Activated naive CD4-positive, alpha-beta T cell treated with anti-CD3 and anti-CD28 coated beads, Interleukin-2, amount 50 U/mL, for 24 hours (primary cell): Measurements from ENCODE around the gene BECN2.
"Not testable (repeated sequence)": the region's sequence is repeated elsewhere in the genome, so short reads cannot be mapped to it uniquely, and the experiment has no call there.

Experiments used
- H3K27ac Mint-ChIP-seq: one replicate; pipeline ENCODE4 v1.8.0; 2021; ENCODE audit warnings: mild to moderate bottlenecking, mixed read lengths
- H3K27me3 Mint-ChIP-seq: one replicate; pipeline ENCODE4 v1.8.0; 2021; ENCODE audit warnings: mixed read lengths
- H3K36me3 Mint-ChIP-seq: one replicate; pipeline ENCODE4 v1.8.0; 2021; ENCODE audit warnings: mixed read lengths
- H3K4me1 Mint-ChIP-seq: one replicate; pipeline ENCODE4 v1.8.0; 2021; ENCODE audit warnings: mixed read lengths
- H3K4me3 Mint-ChIP-seq: one replicate; pipeline ENCODE4 v1.8.0; 2021; ENCODE audit warnings: mild to moderate bottlenecking, mixed read lengths
- H3K9me3 Mint-ChIP-seq: one replicate; pipeline ENCODE4 v1.8.0; 2021; ENCODE audit warnings: mixed read lengths

Gene BECN2

DNA sequence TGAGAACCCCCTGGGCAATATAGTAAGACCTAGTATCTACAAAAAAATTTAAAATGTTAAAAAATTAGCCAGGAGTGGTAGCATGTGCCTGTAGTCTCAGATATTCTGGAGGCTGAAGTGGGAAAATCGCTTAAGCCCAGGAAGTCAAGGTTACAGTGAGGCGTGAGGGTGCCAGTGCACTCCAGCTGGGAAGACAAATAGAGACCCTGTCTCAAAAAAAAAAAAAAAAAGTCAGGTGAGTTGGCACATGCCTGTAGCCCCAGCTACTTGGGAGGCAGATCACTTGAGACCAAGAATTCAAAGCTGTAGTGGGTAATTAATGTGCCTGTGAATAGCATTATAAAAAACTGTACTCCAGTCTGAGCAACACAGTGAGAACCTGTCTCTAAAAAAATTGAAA, 4.6 kb downstream of the BECN2 start:
- no peaks in the 10 kb centered on the region for H3K9me3 Mint-ChIP-seq
- H3K36me3 Mint-ChIP-seq = no peaks in the 10 kb centered on the region
- H3K4me3 Mint-ChIP-seq = no peak overlapping the region

DNA sequence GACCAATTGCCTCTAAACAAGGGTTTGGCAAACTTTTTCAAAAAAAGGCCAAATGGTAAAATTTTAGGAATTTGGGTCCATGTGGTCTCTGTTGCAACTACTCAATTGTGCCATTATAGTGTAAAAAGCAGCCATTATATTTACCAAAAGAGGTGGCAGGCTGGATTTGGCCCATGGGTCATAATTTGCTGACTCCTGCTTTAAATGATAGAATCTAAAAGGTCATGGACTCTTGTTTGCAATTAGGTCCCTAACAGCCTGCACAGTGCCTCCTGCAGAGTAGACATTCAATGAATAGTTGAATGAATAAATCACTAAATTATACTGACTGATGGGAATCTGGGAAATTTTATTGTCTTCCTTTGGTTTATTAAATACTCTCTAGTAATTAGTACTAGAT, 6.2 kb downstream of the BECN2 start:
- no peak overlapping the region for H3K4me3 Mint-ChIP-seq
- H3K27ac Mint-ChIP-seq = no peak overlapping the region
- no peaks in the 10 kb centered on the region for H3K36me3 Mint-ChIP-seq
- no peaks in the 10 kb centered on the region for H3K9me3 Mint-ChIP-seq
- no peaks in the 10 kb centered on the region for H3K27me3 Mint-ChIP-seq
- no peaks in the 10 kb centered on the region for H3K4me1 Mint-ChIP-seq

More for the DNA sequence above, 4.6 kb downstream of the BECN2 start:
- H3K27ac Mint-ChIP-seq = no peak overlapping the region
- H3K27me3 Mint-ChIP-seq = no peaks in the 10 kb centered on the region
- H3K4me1 Mint-ChIP-seq = no peaks in the 10 kb centered on the region

- H3K27me3 Mint-ChIP-seq = no peaks in the 10 kb centered on the region
- H3K9me3 Mint-ChIP-seq = no peaks in the 10 kb centered on the region
- no peak overlapping the region for H3K27ac Mint-ChIP-seq
- H3K4me1 Mint-ChIP-seq = no peaks in the 10 kb centered on the region
- H3K4me3 Mint-ChIP-seq = no peak overlapping the region
- H3K36me3 Mint-ChIP-seq = no peaks in the 10 kb centered on the region
These were observed 7.1 kb downstream of the BECN2 start for GRCh38 chr1:241964550-241965282.

GRCh38 chr1:241968611-241969010, 11.0 kb downstream of the BECN2 start:
- no peak overlapping the region for H3K27ac Mint-ChIP-seq
- no peaks in the 10 kb centered on the region for H3K4me1 Mint-ChIP-seq
- H3K27me3 Mint-ChIP-seq = no peaks in the 10 kb centered on the region
- no peaks in the 10 kb centered on the region for H3K36me3 Mint-ChIP-seq
- no peak overlapping the region for H3K4me3 Mint-ChIP-seq
- no peaks in the 10 kb centered on the region for H3K9me3 Mint-ChIP-seq

DNA sequence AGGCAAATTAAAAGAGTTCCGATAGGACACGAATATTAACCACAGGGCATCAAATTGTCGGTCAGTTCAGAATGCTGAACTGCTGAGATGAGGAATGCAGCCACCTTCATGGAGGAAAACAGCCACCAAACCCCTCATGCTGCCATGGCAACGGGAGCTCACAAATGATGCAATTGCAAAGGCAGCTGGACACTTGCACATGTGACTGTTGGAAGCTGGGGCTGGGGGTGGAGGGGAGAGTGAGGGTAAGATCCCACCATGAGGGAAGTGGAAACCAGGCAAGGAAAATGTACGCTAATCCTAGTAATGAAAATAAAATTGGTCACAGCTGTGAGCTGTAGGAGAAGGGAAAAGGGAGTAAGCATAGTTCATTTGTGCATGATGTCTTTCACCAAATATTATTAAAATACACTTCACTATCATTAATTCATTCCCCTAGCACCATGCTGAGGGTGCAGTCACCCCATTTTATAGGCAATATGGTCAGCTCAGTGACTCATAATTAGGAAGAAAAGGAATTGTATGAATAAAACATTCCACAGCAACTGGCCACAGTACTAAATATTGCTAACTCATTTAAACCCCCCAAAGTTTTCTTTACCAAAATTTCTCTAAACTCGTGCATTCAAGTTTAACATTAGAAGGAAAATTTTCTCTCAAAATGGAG, 15.3 kb downstream of the BECN2 start:
- no peaks in the 10 kb centered on the region for H3K4me1 Mint-ChIP-seq
- H3K27me3 Mint-ChIP-seq = no peaks in the 10 kb centered on the region
- H3K36me3 Mint-ChIP-seq = no peaks in the 10 kb centered on the region
- H3K27ac Mint-ChIP-seq = no peak overlapping the region
- H3K4me3 Mint-ChIP-seq = no peak overlapping the region
- H3K9me3 Mint-ChIP-seq = no peaks in the 10 kb centered on the region

- no peaks in the 10 kb centered on the region for H3K4me1 Mint-ChIP-seq
- no peaks in the 10 kb centered on the region for H3K36me3 Mint-ChIP-seq
- no peaks in the 10 kb centered on the region for H3K27me3 Mint-ChIP-seq
- no peaks in the 10 kb centered on the region for H3K9me3 Mint-ChIP-seq
- H3K27ac Mint-ChIP-seq = no peak overlapping the region
- no peak overlapping the region for H3K4me3 Mint-ChIP-seq
These were observed 18.7 kb downstream of the BECN2 start for GRCh38 chr1:241976229-241976628.

GRCh38 chr1:241979071-241979470, 21.5 kb downstream of the BECN2 start:
- Mint-ChIP-seq H3K36me3 (no peaks in the 10 kb centered on the region), H3K27ac (no peak overlapping the region), H3K9me3 (no peaks in the 10 kb centered on the region), H3K27me3 (no peaks in the 10 kb centered on the region), H3K4me1 (no peaks in the 10 kb centered on the region), H3K4me3 (no peak overlapping the region)

DNA sequence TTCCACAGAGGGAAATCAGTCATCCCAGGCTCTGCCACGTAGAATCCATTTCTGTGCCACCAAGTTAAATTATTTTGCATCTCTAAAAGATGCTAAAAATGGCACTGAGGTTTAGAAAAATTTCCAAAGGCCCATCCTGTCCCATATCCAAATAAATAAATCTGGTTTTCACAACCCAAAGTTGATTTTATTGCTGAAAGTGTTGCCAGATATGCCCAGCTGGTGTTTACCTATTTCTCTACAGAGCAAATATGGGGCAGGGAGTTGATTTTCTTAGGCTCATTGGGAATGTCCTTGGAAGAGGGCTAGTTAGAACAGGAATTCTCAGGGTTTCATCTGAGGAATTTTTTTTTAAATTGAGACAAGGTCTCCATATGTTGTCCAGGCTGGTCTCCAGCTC, 22.4 kb downstream of the BECN2 start:
- Mint-ChIP-seq H3K36me3 (no peaks in the 10 kb centered on the region), H3K27me3 (no peaks in the 10 kb centered on the region), H3K27ac (no peak overlapping the region), H3K4me1 (no peaks in the 10 kb centered on the region), H3K9me3 (no peaks in the 10 kb centered on the region), H3K4me3 (no peak overlapping the region)

DNA sequence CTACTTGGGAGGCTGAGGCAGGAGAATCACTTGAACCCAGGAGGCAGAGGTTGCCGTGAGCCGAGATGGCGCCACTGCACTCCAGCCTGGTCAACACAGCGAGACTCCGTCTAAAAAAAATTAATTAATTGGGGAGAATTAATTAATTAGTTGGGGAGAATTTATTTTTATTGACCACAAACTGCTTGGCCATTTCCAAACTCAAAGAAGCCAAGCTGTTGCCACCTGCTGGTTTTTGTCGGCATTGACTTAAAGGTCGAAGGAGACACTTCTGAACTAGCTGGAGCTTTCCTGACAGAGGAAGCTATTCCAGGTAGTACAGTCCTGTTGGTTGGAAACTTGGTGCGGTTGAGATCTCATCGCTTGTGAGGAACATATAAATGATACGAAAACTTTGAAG, 28.2 kb downstream of the BECN2 start:
- no peak overlapping the region for H3K27ac Mint-ChIP-seq
- H3K4me3 Mint-ChIP-seq = no peak overlapping the region
- no peaks in the 10 kb centered on the region for H3K36me3 Mint-ChIP-seq
- H3K9me3 Mint-ChIP-seq = no peaks in the 10 kb centered on the region
- no peaks in the 10 kb centered on the region for H3K4me1 Mint-ChIP-seq
- H3K27me3 Mint-ChIP-seq = no peaks in the 10 kb centered on the region

GRCh38 chr1:241988389-241988930, 30.9 kb downstream of the BECN2 start:
- H3K27me3 Mint-ChIP-seq, H3K36me3 Mint-ChIP-seq, H3K4me3 Mint-ChIP-seq, H3K4me1 Mint-ChIP-seq, H3K27ac Mint-ChIP-seq, H3K9me3 Mint-ChIP-seq: not testable (repeated sequence)

DNA sequence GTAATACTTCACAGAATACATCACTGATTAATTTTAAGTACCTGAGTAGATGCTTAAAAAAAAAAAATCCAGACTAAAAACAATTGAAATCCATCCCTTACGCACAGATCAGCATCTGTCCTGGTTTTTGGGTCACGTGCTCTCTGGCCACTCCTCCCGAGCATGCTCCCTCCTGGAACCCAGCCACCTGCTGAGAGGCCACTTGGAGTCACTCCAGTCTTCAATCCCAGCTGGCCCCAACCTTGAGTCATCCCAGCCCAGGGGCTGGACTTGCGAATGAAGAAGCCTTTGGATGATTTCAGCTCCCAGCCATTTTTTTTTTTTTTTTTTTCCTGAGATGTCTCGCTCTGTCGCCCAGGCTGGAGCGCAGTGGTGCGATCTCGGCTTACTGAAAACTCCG, 32.5 kb downstream of the BECN2 start:
- Mint-ChIP-seq H3K27ac (no peak overlapping the region), H3K36me3 (no peaks in the 10 kb centered on the region), H3K9me3 (no peaks in the 10 kb centered on the region), H3K27me3 (peaks cover 2% of the 10 kb centered on the region), H3K4me3 (no peak overlapping the region), H3K4me1 (no peaks in the 10 kb centered on the region)

DNA sequence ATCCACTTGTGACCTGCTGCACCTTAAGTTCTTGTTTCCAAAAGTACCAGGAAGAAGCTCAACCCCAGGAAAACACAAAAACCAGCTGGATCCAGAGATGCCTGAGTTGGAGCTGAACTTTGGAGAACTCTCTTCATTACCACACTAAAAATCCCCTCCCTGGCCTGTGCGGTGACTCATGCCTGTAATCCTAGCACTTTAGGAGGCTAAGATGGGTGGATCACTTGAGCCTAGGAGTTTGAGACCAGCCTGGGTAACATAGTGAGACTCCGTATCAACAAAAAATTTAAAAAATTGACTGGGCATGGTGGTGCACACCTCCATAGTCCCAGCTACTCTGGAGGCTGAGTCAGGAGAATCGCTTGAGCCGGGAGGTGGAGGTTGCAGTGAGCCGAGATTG, 35.2 kb downstream of the BECN2 start:
- H3K4me1 Mint-ChIP-seq = no peaks in the 10 kb centered on the region
- H3K27me3 Mint-ChIP-seq = peaks cover 3% of the 10 kb centered on the region
- no peak overlapping the region for H3K4me3 Mint-ChIP-seq
- no peaks in the 10 kb centered on the region for H3K9me3 Mint-ChIP-seq
- no peak overlapping the region for H3K27ac Mint-ChIP-seq
- H3K36me3 Mint-ChIP-seq = no peaks in the 10 kb centered on the region

DNA sequence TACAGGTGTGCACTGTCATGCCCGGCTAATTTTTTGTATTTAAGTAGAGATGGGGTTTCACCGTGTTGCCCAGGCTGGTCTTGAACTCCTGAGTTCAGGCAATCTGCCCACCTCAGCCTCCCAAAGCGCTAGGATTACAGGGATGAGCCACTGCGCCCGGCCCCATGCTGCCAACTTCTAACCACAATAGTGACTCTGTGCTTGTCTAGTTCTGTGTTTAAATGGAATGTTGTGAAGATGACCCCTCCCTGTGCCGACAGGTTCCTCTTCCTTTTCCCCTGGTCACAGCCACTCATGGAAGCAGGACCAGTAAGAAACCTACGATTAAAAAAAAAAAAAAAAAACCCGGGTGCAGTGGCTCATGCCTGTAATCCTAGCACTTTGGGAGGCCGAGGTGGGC, 36.6 kb downstream of the BECN2 start:
- Mint-ChIP-seq H3K9me3 (no peaks in the 10 kb centered on the region), H3K4me3 (no peak overlapping the region), H3K36me3 (no peaks in the 10 kb centered on the region), H3K27me3 (peaks cover 3% of the 10 kb centered on the region), H3K4me1 (peaks cover 6% of the 10 kb centered on the region), H3K27ac (no peak overlapping the region)

- Mint-ChIP-seq H3K4me3 (no peak overlapping the region), H3K27me3 (peaks cover 3% of the 10 kb centered on the region), H3K4me1 (peaks cover 6% of the 10 kb centered on the region), H3K9me3 (no peaks in the 10 kb centered on the region), H3K27ac (no peak overlapping the region), H3K36me3 (no peaks in the 10 kb centered on the region)
These were observed 39.9 kb downstream of the BECN2 start for GRCh38 chr1:241997401-241997998.

DNA sequence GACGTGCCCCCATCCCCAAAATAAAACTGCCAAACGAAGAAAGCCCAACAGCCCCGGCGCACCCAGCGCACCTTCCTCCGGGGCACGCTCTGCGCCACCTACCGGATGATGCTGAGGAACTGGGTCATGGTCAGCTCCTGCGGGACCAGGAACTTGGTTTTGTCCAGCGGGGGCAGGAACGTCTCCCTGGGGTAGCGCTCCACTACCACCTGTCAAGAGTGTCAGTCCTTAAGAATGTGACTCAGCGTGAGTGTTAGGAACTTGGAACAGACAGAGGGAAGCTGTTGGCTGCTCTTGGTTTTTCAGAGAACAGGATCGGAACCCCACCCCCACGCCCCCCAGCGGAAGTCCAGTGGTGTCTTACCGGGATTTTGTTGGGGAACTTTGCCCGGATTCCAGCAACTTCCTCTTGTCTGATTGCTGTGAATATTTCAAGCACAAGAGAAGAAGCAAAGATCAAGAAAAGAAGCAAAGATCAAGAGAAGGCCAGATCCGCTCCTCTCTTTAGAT, 40.9 kb downstream of the BECN2 start:
- peaks cover 3% of the 10 kb centered on the region for H3K27me3 Mint-ChIP-seq
- H3K4me1 Mint-ChIP-seq = peaks cover 6% of the 10 kb centered on the region
- peak overlapping the region; percentile 61 for H3K4me3 Mint-ChIP-seq
- H3K27ac Mint-ChIP-seq = no peak overlapping the region
- H3K36me3 Mint-ChIP-seq = no peaks in the 10 kb centered on the region
- no peaks in the 10 kb centered on the region for H3K9me3 Mint-ChIP-seq

DNA sequence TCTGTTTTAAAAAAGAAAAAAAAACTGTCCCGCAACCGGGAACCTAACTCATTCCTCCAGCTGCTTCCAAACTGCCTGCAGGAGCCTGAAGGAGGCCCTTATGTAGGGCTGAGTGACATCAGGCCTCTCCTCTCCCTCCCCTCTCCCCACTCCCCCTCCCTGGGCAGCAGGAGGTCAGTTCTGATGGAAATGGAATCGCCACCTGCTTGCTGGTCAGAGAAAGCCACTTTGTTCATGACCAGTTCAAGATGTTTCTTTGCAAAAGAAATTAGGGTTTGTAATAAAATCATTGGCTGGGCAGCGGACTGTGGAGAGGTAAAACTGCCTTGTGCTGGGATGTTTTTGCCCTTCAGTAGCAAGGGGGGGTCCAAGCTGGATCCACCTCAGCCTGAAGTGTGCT, 41.5 kb downstream of the BECN2 start, which contains the start of gene MAP1LC3C:
MAP1LC3C (minus strand) TSS at position 73 of the 400 bp plus-strand sequence. CDS start 90 bp downstream, outside the sequence.
- no peaks in the 10 kb centered on the region for H3K36me3 Mint-ChIP-seq
- peaks cover 3% of the 10 kb centered on the region for H3K27me3 Mint-ChIP-seq
- peak within 1 kb of the TSS; percentile 61 for H3K4me3 Mint-ChIP-seq
- H3K4me1 Mint-ChIP-seq = peaks cover 6% of the 10 kb centered on the region
- H3K27ac Mint-ChIP-seq = no peak within 1 kb of the TSS
- no peaks in the 10 kb centered on the region for H3K9me3 Mint-ChIP-seq
